Measurements from ENCODE around the gene P3R3URF. TPM values are rescaled to one million over a fixed set of nuclear protein-coding genes. Genes with fewer than 3 reads are reported as not detected.
"Not testable (repeated sequence)": the region's sequence is repeated elsewhere in the genome, so short reads cannot be mapped to it uniquely, and the experiment has no call there.

The P3R3URF gene
- polyA plus RNA-seq (ENCODE audit: insufficient read length), result not detected

DNA sequence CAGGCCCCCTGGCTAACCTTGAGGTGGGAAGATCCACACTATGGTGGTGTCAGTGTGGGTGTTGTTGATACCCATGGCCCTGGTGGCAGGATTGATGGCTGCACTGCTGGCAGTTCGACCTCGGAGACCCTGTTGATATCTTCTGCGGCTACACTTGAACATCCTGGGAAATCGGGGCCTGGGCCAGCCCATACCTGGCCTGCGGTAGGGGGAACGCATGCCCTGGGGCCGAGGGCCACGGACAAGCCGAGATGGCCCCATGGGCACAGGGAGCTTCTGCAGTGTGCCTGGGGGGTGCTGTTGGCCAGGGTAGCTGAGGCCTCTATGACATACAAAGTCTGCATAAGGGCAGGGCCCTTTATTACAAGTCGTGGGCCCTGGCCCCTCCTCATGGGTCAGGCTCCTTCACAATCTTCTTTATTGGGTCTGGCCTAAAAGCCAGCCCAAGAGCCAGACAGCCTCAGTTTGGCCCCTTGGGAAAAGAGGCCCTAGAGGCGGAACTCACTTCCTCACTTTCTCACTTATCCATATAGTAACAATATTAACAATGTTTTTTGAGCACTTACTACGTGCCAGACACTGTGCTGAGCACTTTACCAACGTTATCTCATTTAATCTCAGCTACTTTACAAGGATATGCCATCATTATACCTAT lies at the start of gene P3R3URF:
Gene P3R3URF (minus strand): TSS at position 278 of the 655 bp plus-strand sequence. CDS start 17 bp downstream, at position 261.
- DNase-seq (ENCODE audit: low read depth), result no peak

- DNase-seq (ENCODE audit: low read depth), result no peak
Observed at GRCh38 chr1:46224966-46225365, 48.7 kb upstream of the P3R3URF start.

- DNase-seq (ENCODE audit: low read depth), result no peak
Observed at GRCh38 chr1:46223472-46223943, 47.2 kb upstream of the P3R3URF start.

GRCh38 chr1:46223055-46223454 lies 46.8 kb upstream of the P3R3URF start:
- not testable (repeated sequence) for DNase-seq (ENCODE audit: low read depth)

DNA sequence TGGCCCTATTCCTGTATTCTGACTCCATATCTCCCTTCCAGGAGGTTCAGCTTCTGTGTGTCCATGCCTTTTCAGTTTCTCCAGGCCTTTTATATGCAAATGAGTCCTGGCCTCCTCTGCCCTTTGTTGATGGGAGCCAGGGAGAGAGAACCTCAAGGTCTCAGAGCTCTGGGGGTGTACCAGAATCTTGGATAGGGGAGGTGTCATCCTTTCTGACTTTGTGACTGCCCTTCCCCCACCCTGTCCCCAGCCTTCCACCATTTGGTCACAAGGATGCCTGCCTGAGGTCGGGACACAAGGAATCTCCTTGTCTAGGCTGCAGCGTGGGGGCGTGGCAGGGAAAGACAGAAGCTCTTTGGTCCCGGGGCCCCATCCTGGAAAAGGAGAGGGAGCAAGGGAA lies 45.5 kb upstream of the P3R3URF start:
- no peak for DNase-seq (ENCODE audit: low read depth)

GRCh38 chr1:46220808-46221207 lies 44.5 kb upstream of the P3R3URF start:
- DNase-seq (ENCODE audit: low read depth), result no peak

GRCh38 chr1:46219551-46220520 lies 43.5 kb upstream of the P3R3URF start:
- DNase-seq (ENCODE audit: low read depth), result no peak

- no peak for DNase-seq (ENCODE audit: low read depth)
Observed at GRCh38 chr1:46218443-46218842, 42.2 kb upstream of the P3R3URF start.

DNA sequence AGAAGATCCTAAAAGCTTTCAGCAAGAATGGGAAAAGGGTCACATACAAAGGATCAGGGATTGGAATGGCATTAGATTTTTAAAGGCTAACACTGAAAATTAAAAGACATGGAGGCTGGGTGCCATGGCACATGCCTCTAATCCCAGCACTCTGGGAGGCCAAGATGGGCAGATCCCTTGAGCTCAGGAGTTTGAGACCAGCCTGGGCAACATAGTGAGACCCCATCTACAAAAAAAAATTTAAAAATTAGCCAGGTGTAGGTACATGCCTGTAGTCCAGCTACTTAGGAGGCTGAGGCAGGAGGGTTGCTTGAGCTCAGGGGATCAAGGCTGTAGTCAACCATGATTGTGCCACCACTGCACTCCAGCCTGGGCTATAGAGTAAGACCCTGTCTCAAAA lies 39.2 kb upstream of the P3R3URF start:
- no peak for DNase-seq (ENCODE audit: low read depth)

DNA sequence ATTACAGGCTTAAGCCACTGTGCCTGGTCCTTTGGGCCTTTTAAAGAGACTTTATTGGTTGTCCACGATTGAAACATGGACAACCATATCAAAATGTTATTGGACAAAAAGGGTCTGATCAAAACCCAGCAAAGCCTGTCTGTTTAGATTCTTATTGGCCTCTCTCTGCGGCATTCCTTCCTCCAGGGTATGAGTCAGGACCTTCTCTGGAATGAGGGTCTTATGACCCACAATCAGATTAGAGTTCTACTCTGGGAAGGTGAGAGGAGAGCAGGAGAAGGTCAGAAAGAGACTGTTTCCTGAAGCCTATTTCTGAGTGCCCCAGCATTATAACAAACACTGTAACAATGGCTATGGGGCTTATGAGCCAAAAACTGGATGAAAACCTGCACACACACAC lies 34.8 kb upstream of the P3R3URF start:
- no peak for DNase-seq (ENCODE audit: low read depth)

GRCh38 chr1:46210561-46210960 lies 34.3 kb upstream of the P3R3URF start:
- DNase-seq (ENCODE audit: low read depth), result no peak

GRCh38 chr1:46206399-46206798 lies 30.1 kb upstream of the P3R3URF start:
- DNase-seq (ENCODE audit: low read depth), result no peak

GRCh38 chr1:46205791-46206190 lies 29.5 kb upstream of the P3R3URF start:
- DNase-seq (ENCODE audit: low read depth), result no peak

- DNase-seq (ENCODE audit: low read depth), result no peak
Observed at GRCh38 chr1:46205141-46205540, 28.9 kb upstream of the P3R3URF start.

- DNase-seq (ENCODE audit: low read depth), result no peak
Observed at GRCh38 chr1:46204406-46204742, 28.1 kb upstream of the P3R3URF start.

DNA sequence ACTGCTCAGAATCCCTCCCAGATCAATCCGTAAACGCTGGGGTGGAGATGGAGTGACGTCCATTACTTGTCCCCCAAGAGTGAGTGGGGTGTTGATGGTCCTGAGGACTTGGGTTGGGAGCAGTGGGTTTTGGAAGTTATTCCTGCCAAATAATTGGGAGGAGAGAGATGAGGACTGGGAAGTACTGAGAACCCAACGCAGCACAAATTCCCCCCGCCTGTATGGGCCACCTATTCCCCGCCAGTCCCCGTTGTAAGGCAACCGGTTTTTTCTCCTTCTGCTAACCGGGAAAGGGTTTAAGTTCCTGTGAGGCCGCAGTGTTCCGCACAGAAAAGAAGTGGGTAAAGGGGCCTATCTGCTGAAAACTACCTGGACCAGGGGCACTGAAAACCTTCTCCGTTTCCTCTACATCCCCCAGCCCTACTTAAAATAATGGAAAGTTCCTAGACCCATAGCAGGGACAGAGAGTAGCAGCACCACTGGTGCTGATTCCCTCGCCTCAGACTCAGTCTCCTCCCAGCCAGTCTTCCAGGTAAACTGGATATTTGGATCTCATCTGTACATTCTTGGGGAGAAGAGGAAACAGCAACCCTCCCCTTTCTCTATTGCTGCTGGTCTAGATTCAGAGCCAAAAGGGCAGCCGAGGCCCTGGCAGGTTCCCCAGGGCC lies 27.6 kb upstream of the P3R3URF start:
- no peak for DNase-seq (ENCODE audit: low read depth)

DNA sequence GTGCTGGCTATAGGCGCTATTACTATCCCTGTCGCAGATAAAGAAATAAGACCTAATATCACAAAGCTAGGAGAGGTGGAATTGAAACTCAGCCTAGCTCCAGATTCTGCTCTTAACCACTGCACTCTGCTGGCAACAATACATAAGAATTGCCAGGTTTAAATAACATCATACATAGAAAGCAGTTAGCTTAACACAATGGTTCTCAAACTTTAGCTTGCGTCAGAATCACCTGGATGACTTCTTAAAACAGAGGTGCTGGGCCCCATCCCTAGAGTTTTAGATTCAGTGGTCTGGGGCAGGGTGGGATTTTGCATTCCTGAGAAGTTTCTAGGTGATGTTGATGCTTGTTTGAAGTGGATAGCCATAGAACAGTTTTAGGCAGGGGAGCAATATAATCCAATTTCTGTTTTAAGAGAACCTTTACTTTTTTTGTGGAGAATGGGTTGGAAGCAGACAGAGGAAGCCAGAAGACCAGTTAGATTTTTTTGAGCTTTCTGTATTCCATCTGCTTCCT lies 23.0 kb upstream of the P3R3URF start:
- no peak for DNase-seq (ENCODE audit: low read depth)

DNA sequence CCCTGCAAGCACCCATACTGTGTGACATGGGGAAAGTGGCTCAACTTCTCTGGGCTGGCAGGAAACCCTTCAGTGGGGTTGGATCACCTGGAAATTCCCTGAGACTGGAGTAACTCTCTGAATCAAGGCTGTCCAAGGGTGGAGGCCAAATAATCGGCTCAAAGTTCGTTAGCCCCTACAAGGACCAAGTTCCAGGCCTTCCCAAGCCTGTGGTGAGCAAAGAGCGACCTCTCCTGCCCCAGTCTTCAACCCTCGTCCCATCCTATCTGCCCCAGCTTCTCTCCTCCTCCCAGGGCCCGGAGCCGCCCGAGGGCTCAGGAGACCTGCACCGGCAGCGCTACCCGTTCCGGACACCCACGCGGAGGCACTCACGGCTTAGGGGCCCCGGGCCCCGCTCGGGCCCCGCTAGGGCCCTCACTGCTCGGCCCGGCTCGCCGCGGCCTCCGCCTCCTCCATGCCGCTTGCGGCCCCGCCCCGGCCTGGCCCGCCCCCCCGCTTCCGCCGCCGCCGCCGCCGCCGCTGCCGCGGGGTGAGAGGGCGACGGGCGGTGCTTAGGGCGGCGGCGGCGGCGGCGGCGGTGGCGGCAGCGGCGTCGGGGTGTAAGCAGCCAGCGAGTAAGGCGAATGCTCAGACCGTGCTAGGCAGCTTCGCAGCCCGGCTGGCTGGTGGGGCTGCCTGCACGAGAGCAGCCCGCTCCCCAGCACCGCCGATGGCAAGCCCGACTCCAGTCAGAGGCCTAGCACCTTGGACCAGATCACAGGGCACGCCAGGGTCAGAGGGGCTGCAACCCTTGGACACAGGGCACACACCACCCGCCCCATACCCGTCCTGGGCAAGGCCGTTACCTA lies 21.9 kb upstream of the P3R3URF start, which contains the start of gene POMGNT1:
Gene POMGNT1 (minus strand): TSS at position 471 of the 848 bp plus-strand sequence. CDS start 613 bp downstream, outside the sequence.
- DNase-seq (ENCODE audit: low read depth), result no peak

- no peak for DNase-seq (ENCODE audit: low read depth)
Observed at GRCh38 chr1:46197560-46197963, 21.3 kb upstream of the P3R3URF start.

- no peak for DNase-seq (ENCODE audit: low read depth)
Observed at GRCh38 chr1:46196609-46197008, 20.3 kb upstream of the P3R3URF start.

- no peak for DNase-seq (ENCODE audit: low read depth)
Observed at GRCh38 chr1:46194641-46195193, 18.4 kb upstream of the P3R3URF start.

All from forelimb muscle (tissue), 1 donor.